Left ventricle myocardium superior (tissue), 1 donor: ENCODE results near the gene NPR1. TPM values are rescaled to one million over a fixed set of nuclear protein-coding genes. Genes with fewer than 3 reads are reported as not detected.
"Not testable (repeated sequence)": the region's sequence is repeated elsewhere in the genome, so short reads cannot be mapped to it uniquely, and the experiment has no call there.

Source experiments
- ATAC-seq: fragments of 200-7000 bp; cut with Tn5 transposase; one replicate; pipeline ENCODE4 v1.9.1; 2020; ENCODE audit warnings: mild to moderate bottlenecking, moderate library complexity
- DNase-seq: peaks from one replicate; pipeline ENCODE4 v3.0.0-alpha.2; 2020
- intact Hi-C: fragments of 100-400 bp; cut with micrococcal nuclease; formaldehyde crosslinking; loops from one replicate; pipeline ENCODE4 v1.11.0; 2022
- total RNA-seq: library from RNA; stranded (reverse); fragmentation: NEBNext Ultra II Directional; extraction: Animal tissue kit (Norgen Biotek cat#: 25700); gene quantifications from one replicate; pipeline ENCODE4 v1.2.1, GENCODE V29; 2021
- donor health status: DM: no; HTN: yes; CAD: no; lungs with severe emphysema.

Gene NPR1
- total RNA-seq, 1 donor from 2014 or later: 10.5 TPM

DNA sequence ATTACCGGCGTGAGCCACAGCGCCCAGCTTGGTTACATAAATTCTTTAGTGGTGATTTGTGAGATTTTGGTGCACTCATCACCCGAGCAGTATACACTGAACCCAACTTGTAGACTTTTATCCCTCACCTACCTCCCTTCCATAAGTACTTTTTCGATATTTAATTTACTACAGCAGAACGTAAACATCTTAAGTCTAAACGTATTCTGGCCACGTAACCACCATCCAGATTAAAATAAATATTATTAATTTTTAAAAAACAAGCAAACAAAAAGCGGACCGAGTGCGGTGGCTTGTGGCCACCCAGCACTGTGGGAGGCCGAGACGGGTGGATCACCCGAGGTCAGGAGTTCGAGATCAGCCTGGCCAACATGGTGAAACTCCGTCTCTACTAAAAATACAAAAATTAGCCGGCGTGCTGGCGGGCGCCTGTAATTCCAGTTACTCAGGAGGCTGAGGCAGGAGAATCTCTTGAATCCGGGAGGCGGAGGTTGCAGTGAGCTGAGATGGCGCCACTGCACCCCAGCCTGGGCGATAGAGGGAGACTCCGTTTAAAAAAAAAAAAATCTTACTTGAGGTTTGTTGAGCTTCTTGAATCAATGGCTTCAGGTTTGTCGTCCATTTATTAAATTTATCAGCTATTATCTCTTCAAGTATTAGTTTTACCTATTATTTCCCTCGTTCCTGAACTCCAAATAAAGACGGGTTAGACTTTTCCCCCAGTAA is 6.7 kb upstream of the NPR1 start:
- peak; percentile 58 for DNase-seq
- peak; percentile 28 for ATAC-seq
- intact Hi-C loops: not testable (repeated sequence)

DNA sequence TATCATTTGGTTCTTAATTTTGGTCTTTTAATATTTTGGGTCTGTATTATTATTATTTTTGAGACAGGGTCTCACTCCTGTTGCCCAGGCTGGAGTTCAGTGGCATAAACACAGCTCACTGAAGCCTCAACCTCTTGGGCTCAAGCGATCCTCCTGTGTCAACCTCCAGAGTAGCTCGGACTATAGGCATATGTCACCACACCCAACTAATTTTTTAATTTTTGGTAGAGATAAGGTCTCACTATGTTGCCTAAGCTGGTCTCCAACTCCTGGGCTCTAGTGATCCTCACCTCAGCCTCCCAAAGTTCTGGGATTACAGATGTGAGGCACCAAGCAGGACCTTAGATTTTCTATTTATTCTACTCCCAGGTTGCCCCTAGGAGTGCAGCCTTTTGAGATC is 5.0 kb upstream of the NPR1 start:
- DNase-seq: no peak
- intact Hi-C loops: no loop called here
- ATAC-seq: no peak

DNA sequence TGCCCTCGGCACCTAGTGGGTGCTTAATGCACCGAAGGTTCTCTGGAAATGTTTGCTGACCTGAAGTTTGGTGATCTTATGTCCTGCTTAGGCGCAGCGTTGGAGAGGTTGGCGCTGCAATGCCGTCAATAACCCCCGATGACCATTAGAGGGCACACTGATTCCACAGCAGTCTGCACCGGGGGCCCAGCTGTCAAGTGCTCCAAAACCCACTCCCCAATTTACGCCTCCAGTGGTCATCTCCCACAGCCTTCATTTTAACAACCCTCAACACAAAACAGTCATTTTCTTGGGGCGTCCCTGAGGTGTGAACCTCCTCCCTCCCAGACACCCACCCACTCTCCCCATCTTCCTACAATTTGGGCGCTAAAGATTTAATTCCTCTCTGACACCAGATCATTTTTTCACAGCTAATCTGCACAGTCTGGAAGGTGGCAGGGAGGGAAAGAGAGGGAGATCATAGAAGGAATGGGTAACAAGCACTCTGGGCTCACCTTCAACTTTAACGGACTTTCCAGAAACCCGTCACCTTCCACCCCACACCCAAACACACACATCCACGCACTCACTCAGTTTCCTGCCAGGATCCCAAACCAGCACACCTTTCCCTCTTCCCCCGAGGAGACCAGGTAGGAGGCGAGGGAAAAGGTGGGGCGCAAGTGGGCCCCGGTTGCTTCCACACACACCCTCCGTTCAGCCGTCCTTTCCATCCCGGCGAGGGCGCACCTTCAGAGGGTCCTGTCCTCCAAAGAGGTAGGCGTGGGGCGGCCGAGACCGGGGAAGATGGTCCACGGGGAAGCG is 570 bp upstream of the NPR1 start:
- intact Hi-C loops: loop anchor here (5.0 kb wide), 1 partner anchor 94 kb away; no protein-coding TSS in a partner anchor
- ATAC-seq (peak; percentile 78), DNase-seq (peak; percentile 61)

DNA sequence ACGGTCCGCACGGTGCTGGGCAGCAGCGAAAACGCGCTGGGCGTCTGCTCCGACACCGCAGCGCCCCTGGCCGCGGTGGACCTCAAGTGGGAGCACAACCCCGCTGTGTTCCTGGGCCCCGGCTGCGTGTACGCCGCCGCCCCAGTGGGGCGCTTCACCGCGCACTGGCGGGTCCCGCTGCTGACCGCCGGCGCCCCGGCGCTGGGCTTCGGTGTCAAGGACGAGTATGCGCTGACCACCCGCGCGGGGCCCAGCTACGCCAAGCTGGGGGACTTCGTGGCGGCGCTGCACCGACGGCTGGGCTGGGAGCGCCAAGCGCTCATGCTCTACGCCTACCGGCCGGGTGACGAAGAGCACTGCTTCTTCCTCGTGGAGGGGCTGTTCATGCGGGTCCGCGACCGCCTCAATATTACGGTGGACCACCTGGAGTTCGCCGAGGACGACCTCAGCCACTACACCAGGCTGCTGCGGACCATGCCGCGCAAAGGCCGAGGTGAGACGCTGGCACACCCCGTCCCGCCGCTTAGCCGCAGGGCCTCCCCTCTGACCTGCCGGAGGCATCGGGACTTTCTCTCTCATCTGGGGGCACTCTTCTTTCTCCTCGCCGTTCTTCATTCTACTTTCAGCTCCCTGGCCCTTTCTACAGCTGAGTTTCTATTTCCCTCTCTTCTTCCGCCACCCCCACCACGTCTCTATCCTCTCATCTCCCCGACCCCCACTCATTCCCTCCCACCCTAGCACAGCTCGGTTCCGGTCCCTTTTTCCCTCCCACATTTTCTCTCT is 1.0 kb downstream of the NPR1 start:
- intact Hi-C loops: loop anchor here (5.0 kb wide), 1 partner anchor 93 kb away; no protein-coding TSS in a partner anchor
- DNase-seq: peak; percentile 46
- peak; percentile 46 for ATAC-seq

DNA sequence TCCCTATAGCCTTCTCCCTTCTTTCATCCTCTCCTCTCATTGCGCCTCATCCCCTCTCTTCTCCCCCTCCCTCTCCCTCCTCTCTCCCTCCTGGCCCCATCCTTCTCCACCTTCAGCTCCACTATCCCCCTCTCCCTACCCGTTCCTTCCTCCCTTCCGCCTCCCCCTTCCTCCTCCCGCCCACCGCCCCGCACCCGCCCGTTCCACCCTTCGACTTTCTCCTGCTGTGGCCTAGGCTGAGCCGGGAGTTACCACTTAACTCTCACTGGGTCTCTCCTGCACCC is 1.6 kb downstream of the NPR1 start:
- intact Hi-C loops: no loop called here
- no peak for DNase-seq
- no peak for ATAC-seq

DNA sequence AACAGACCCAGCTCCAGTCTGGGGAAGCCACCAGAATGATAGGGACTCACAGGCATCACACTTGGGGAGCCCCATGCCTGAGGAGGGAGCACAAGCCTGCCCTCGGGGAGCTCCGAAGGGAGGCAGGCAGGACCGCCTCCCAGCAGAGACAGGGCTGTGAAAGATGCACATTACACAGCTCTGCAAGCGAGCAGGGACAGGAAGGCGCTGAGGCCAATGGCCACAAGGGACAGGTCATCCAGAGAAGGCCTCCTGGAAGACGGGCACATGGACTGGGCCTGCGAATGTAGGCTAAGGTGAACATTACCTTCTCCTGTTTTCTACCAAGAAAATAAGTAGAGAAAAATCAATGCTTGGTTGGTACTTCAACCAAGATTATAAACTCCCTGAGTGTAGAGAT is 4.2 kb downstream of the NPR1 start:
- ATAC-seq (no peak), DNase-seq (no peak)
- intact Hi-C loops: no loop called here

DNA sequence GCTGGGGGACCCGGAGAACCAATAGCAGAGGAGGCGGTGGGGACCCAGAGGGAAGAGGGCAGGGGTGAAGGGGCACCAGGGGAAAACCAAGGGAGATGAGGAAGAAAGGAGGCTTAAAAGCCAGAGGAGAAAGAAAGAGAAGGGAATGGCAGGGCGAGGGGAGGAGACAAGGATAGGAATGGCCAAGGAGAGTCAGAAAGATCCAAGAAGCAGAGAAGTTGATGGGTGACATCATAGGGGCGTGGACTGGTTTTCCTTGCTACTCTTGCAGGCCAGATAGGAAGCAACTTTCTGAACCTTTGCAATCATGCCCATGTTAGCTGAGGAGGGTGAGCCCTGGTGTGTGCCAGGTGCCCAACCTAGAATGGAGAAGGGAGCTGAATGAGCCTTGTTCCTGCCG is 5.4 kb downstream of the NPR1 start:
- ATAC-seq (no peak), DNase-seq (no peak)
- intact Hi-C loops: no loop called here

DNA sequence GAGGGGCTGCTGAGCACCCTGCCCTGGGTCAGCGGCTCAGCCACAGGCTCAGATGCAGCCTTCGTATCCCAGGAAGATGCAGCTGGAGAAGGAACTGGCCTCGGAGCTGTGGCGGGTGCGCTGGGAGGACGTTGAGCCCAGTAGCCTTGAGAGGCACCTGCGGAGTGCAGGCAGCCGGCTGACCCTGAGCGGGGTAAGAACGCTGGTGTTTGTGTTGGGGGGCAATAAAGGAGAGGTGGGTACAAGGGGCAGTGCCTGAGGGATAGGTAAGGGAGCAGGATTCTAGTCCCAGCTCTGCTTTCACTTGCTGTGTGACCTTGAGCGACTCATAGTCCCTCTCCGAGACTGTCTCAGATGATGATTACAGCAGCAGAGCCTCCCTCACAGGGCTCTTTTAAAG is 6.4 kb downstream of the NPR1 start:
- intact Hi-C loops: no loop called here
- no peak for DNase-seq
- no peak for ATAC-seq

DNA sequence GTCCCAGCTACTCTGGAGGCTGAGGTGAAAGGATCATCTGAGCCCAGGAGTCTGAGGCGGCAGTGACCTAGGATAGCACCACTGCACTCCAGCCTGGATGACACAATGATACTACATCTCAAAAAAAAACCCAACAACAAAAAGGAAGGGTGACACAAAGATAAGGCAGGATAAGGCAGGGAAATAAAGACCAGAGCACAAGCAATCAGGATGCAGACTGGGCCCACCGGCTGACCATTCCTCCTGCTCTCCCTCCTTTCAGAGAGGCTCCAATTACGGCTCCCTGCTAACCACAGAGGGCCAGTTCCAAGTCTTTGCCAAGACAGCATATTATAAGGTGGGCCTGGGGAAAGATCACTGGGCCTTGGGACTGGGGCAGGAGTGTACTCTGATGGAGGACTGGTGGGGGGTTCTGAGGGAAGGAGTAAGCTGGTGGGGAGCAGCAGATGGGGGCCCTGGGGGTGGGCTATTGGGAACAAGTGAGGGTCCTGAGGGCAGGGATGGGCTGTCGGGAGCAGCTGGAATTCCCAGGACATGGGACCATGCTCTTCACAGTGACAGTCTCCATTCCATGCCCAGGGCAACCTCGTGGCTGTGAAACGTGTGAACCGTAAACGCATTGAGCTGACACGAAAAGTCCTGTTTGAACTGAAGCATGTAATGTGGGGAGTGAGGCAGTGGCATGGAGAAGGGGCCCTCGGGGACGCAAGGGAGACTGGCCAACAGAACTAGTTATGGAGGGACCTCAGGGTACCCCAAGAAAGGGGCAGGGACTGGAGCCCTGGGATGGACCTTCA is 7.3 kb downstream of the NPR1 start:
- DNase-seq (no peak), ATAC-seq (no peak)
- intact Hi-C loops: no loop called here

DNA sequence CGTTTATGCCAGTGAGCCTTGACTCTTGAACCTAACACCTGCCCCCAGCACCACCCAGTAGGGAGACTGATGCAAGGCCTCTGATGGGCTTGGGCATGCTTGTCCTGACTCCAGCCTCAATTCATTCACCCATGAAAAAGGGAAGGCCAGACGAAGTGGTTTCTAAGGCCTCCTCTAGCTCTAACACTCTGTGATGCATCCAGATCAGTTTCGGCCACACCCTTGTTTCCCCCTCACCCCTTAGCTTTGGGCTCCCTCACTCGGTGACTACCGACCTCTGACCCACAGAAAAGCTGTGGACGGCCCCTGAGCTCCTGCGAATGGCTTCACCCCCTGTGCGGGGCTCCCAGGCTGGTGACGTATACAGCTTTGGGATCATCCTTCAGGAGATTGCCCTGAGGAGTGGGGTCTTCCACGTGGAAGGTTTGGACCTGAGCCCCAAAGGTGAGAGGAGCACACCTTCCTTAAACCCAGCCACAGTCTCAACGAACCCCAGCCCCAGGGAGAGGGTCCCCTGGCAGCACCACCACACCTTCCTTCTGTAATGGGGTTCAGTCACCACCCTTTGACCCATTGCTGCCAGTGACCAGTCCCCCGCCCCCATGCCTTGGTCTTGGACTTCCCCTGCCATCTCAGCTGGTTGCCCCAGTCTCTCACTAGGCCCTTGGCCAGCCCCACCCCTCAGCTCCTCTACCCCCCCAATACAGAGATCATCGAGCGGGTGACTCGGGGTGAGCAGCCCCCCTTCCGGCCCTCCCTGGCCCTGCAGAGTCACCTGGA is 9.0 kb downstream of the NPR1 start:
- DNase-seq (no peak), ATAC-seq (no peak)
- intact Hi-C loops: no loop called here

DNA sequence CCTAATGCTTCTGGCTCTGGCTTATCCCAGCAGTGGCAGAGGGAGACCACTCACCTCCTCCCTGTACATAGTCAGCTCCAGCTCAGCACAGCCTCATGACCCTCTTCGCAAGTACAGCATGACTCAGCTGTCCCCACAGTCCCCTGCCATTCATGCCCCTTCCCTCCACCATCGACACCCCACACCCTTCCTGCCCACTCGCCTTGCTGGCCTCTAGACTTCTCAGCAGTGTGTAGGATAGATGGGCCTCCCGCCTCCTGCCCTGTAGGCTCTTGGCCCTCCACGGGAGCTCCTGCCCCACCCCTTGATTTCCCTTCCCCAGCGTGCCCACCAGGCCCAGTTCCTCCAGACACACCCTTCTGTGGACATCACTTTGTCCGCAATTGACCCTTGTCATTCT is 9.8 kb downstream of the NPR1 start:
- ATAC-seq: no peak
- DNase-seq: no peak
- intact Hi-C loops: no loop called here

DNA sequence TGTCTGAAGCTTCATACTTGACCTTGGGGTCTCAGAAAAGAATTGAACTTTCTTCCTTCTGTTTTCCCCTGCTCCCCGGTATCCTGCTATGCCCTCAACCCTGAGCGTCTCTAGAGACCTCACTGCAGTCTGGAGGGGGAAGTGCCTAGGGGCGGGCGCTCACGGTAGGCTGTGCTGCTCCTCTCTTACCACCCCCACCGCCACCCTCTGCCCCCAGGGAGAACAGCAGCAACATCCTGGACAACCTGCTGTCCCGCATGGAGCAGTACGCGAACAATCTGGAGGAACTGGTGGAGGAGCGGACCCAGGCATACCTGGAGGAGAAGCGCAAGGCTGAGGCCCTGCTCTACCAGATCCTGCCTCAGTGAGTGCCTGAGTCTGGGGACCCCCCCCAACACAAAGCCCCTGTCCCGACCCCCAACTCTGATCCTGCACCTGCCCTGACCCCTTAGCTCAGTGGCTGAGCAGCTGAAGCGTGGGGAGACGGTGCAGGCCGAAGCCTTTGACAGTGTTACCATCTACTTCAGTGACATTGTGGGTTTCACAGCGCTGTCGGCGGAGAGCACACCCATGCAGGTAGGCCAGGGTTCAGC is 10.3 kb downstream of the NPR1 start:
- DNase-seq: no peak
- ATAC-seq: no peak
- intact Hi-C loops: no loop called here

DNA sequence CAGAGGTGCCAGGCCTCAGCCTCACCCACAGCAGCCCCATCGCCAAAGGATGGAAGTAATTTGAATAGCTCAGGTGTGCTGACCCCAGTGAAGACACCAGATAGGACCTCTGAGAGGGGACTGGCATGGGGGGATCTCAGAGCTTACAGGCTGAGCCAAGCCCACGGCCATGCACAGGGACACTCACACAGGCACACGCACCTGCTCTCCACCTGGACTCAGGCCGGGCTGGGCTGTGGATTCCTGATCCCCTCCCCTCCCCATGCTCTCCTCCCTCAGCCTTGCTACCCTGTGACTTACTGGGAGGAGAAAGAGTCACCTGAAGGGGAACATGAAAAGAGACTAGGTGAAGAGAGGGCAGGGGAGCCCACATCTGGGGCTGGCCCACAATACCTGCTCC is 15.0 kb downstream of the NPR1 start:
- ATAC-seq: no peak
- intact Hi-C loops: no loop called here
- no peak for DNase-seq

DNA sequence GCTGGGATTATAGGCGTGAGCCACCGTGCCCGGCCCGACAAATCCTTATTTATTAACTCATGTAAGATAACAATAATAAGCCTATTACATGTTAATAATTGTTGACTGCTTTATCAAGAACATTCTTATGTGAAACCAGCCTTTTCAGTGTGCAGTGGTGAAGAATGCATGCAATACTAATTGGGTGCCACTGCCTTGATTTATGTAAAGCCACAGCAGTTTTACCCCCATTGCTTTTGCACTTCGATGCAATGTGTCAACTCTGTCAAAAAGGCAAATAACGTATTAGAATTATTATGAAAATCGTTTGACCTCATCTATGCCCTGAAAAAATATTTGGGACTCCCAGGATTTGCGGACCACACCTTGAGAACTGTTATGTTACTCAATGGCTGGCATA is 18.3 kb downstream of the NPR1 start:
- ATAC-seq: no peak
- DNase-seq: no peak
- intact Hi-C loops: no loop called here

DNA sequence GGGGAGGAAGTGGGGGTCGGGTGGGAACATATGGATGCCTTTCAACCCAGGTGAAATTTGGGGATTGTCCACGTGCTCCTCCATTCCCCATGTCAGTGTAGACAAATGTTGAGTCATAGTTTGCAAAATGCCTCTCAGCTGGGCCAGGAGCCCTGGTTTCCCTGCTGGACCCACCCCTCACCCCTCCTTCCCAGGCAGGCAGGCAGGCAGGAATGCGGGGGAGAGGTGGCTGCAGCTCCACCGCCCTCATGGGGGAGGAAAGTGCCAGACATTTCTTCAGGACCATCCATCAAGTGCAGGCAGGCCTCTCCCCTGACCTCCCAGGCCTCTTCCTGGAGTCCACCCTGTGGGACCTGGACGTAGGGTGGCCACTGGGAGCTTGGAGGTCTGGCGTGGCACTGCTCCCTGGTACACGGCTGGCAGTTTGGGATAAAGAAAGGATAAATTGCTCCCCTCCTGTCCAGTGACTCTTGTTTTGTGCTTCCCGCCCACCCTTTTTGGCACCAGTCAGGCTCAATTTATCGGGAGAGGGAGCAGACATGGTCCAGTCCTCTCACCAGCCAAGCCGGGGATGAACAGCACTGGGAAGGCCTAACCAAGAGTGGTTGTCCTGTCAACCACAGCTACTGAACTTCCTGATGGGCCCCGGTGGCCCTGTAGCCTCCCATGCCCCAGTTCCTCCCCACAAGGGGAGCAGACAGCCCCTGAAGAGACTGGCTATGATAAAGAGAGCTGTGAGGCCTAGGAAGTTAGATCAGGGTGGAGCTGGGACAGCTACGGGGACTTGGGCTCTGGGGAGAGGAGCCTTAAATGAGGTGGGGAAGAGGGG is 18.9 kb downstream of the NPR1 start:
- ATAC-seq (peak; percentile 48), DNase-seq (peak; percentile 43)
- intact Hi-C loops: no loop called here

DNA sequence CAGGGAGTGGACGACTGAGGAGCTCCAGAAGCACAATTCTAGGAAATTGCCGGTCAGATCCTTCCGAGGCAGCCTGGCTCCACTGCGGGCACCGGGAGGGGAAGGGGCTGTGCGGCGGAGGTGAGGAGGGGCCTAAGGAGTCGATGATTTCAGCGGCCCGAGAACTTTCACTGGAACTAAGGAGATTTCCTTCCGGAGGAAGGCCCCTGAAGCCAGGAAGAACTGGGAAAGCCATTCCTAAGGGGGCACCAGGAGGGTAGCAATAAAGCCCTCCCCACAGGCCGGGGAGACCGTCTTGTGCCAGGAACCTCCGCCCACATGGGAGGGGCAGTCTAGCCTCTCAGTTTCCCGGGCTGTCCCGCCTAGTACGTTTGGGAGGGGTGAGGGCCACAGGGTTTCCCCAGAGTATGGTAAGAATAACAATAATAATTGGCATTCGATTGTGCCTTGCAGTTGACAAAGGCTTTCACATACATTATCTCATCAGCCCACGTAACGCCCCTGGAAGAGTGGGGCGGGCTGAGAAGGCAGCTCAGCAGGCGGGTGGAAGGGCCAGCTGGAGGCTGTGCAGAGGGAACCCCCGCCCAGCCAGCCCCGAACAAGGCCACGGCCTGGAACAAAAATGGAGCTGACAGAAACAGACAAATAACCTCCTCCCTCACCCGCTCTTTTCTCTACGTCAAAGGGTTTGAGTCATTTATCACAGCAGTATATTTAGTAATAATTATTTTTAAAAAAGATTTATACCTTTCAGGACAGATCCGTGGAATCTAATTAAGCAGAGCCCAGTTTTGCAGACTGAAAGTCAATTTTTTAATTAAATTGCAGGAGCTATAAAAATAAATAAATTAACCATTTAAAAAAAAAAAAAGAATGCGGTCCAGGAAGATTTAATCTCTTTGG is 19.8 kb downstream of the NPR1 start:
- peak; percentile 78 for DNase-seq
- peak; percentile 91 for ATAC-seq
- intact Hi-C loops: no loop called here
